Mucosa of descending colon (tissue), 3 donors: ENCODE measurements around the gene SAFB2. TPM values are rescaled to one million over a fixed set of nuclear protein-coding genes. Genes with fewer than 3 reads are reported as not detected.

Experiments used
- ATAC-seq: fragments of 200-7000 bp; cut with Tn5 transposase; one replicate; pipeline ENCODE4 v1.9.1; 2020; ENCODE audit warnings: mild to moderate bottlenecking, moderate library complexity
- DNase-seq, 3 donors: peaks; one replicate each; pipeline ENCODE4 v3.0.0-alpha.2; 2020
- H3K36me3 ChIP-seq: fragments of 200-600 bp; one replicate; pipeline ENCODE4 v1.8.0; 2021; ENCODE audit warnings: low read depth, mild to moderate bottlenecking
- H3K4me1 ChIP-seq: fragments of 200-600 bp; one replicate; pipeline ENCODE4 v1.8.0; 2021; ENCODE audit warnings: low read depth, mild to moderate bottlenecking
- H3K4me3 ChIP-seq: fragments of 200-600 bp; one replicate; pipeline ENCODE4 v1.8.0; 2021; ENCODE audit warnings: mild to moderate bottlenecking
- H3K9me3 ChIP-seq: fragments of 200-600 bp; one replicate; pipeline ENCODE4 v1.8.0; 2021; ENCODE audit warnings: mild to moderate bottlenecking
- CTCF ChIP-seq: fragments of 200-600 bp; IDR thresholded peaks from one replicate; pipeline ENCODE4 v1.8.0; 2022; ENCODE audit warnings: antibody characterized with exemption, mild to moderate bottlenecking
- intact Hi-C, 2 donors: fragments of 100-400 bp; cut with DNase I in 1 of 2; cut with micrococcal nuclease in 1 of 2; formaldehyde crosslinking; loops; one replicate each; pipeline versions ENCODE4 v1.11.0 to v1.11.1; 2022; cut with DNase I, micrococcal nuclease
- total RNA-seq, 3 donors: library from RNA; stranded (reverse); fragmentation: NEBNext Ultra II Directional in 2 of 3; extraction: Animal tissue kit (Norgen Biotek cat#: 25700) in 2 of 3; gene quantifications; one replicate each; pipeline versions ENCODE4 v1.2.1 to v1.2.4, GENCODE V29; 2021 to 2023
- donor health status: DM: no; HTN: no; CAD: no; lungs with moderate emphysema.
- donor health status: DM: no; HTN: no; CAD: no.
- donor health status: DM: no; HTN: yes; CAD: no.

Gene SAFB2
- total RNA-seq, 3 donors from 2014 or later = 66.7 to 122 (median 102) TPM

- peaks cover 28% of the 10 kb centered on the region for H3K36me3 ChIP-seq
- no peak for ATAC-seq
- intact Hi-C loops = no loop called here
Measured at GRCh38 chr19:5590865-5591154, 31.8 kb downstream of the SAFB2 start.

DNA sequence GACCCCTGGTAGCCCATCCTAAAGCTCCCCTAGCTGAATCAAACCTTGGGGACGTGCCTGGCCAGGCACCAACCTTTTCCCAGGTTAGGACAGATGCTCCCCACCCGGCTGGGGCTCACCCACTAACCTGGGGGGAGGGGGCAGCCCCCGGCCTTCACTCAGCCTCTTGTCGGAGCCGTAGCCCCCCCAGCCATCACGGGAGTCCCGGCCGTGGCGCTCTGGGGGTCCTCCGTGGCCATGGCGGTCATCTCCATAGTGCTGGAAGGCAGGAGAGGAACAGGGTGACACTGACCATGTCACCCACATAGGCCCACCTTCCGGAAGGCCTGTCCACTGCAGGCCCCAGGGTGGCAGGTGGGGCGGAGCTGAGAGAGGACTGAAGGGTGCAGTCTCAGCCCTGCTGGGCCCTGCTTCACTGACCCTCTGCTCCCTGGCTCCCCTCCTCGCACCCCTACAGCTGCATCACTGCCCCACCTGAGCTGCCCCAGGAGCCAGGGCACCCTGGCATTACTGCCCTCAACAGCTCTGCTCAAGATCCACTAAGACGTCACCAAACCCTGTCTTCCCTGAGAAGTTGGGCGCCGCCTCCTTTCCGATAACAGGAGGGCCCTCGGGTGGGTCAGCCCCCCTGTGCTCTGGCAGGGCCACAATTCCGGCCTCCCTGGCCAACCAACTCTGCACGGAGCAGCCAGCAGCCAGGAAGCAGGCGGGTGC lies 32.3 kb downstream of the SAFB2 start:
- H3K9me3 ChIP-seq = no peaks in the 10 kb centered on the region
- peaks cover 28% of the 10 kb centered on the region for H3K36me3 ChIP-seq
- no peak for TF ChIP-seq CTCF
- no peak for ATAC-seq
- no peaks in the 10 kb centered on the region for H3K4me1 ChIP-seq
- intact Hi-C loops = no loop called here
- peak in 1 of 3 donors; percentile 21 for DNase-seq
- no peak overlapping the region for H3K4me3 ChIP-seq

More at GRCh38 chr19:5590865-5591154, 31.8 kb downstream of the SAFB2 start:
- no peak for TF ChIP-seq CTCF
- Histone ChIP-seq H3K9me3 (no peaks in the 10 kb centered on the region), H3K4me3 (no peak overlapping the region), H3K4me1 (no peaks in the 10 kb centered on the region)
- peak in 1 of 3 donors; percentile 8 for DNase-seq

GRCh38 chr19:5588906-5589676 lies 33.5 kb downstream of the SAFB2 start:
- DNase-seq = peak in 1 of 3 donors; percentile 26
- Histone ChIP-seq H3K4me3 (no peak overlapping the region), H3K4me1 (no peaks in the 10 kb centered on the region), H3K36me3 (peaks cover 21% of the 10 kb centered on the region), H3K9me3 (no peaks in the 10 kb centered on the region)
- ATAC-seq = no peak
- TF ChIP-seq CTCF = no peak
- intact Hi-C loops = no loop called here

DNA sequence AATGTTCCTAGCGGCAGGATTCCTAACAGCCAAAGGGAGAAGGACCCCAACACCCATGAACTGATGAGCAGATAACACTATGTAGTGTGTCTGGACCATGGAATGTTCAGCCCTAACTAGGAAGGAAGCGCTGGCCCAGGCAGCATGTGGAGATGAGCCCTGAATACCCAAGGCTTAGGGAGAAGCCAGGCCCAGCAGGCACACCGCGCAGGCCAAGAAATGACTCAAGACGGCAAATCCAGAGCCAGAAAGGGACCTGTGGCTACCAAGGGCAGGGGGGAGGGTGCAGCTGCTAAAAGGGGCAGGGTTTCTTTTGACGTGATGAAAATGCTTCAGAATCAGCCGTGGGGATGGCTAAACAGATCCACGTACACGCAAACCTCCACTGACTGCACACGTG lies 34.1 kb downstream of the SAFB2 start:
- Histone ChIP-seq H3K36me3 (peaks cover 14% of the 10 kb centered on the region), H3K9me3 (no peaks in the 10 kb centered on the region), H3K4me3 (no peak overlapping the region), H3K4me1 (no peaks in the 10 kb centered on the region)
- intact Hi-C loops = no loop called here
- no peak for TF ChIP-seq CTCF
- peak in 1 of 3 donors; percentile 11 for DNase-seq
- no peak for ATAC-seq

- H3K36me3 ChIP-seq = peaks cover 14% of the 10 kb centered on the region
- no peak overlapping the region for H3K4me3 ChIP-seq
- no peaks in the 10 kb centered on the region for H3K4me1 ChIP-seq
- ATAC-seq (no peak), DNase-seq (no peak)
- no peaks in the 10 kb centered on the region for H3K9me3 ChIP-seq
- intact Hi-C loops = no loop called here
- no peak for TF ChIP-seq CTCF
Measured at GRCh38 chr19:5587661-5588060, 34.9 kb downstream of the SAFB2 start.
